OCI-LY1 (cell line): Measurements from ENCODE around the gene SYP.

Experiments
- CTCF ChIP-seq: fragments of 200-600 bp; sonication (generic), shearing (Covaris generic); IDR thresholded peaks from 2 replicates; pipeline ENCODE4 v1.5.1; 2017; ENCODE audit warnings: mild to moderate bottlenecking, antibody characterized with exemption, low read length, moderate library complexity, mixed read lengths
- EZH2 ChIP-seq: fragments of 200-600 bp; sonication (generic), shearing (Covaris generic); IDR thresholded peaks from 2 replicates; pipeline ENCODE4 v1.8.0; 2017; ENCODE audit warnings: borderline replicate concordance, mixed run types, mild to moderate bottlenecking, antibody characterized with exemption, low read length, moderate library complexity, mixed read lengths

- TF ChIP-seq CTCF: no peak
- TF ChIP-seq EZH2: no peak
Observed at GRCh38 chrX:49204017-49204416, 4.0 kb upstream of the SYP start.
